CD14-positive monocyte (primary cell): Measurements from ENCODE around the gene PCGF5. TPM values are rescaled to one million over a fixed set of nuclear protein-coding genes. Genes with fewer than 3 reads are reported as not detected.

ENCODE experiments used
- DNase-seq, 3 donors: peaks; one replicate each; pipeline ENCODE4 v3.0.0-alpha.2; 2011 to 2022
- H2AFZ ChIP-seq: 2 replicates; pipeline ENCODE4 v1.6.0; 2012; ENCODE audit warnings: mild to moderate bottlenecking, low read depth, low read length, inconsistent platforms; ENCODE audit not compliant: insufficient read depth, poor library complexity, severe bottlenecking
- H3K27ac ChIP-seq, 2 donors: 1 replicate in 1 of 2; 2 replicates in 1 of 2; pipeline ENCODE4 v1.5.1; 2012 to 2013; ENCODE audit warnings: low read length in 2 of 2, control low read depth in 1 of 2, inconsistent platforms in 1 of 2, low read depth in 1 of 2, mild to moderate bottlenecking in 1 of 2
- H3K27me3 ChIP-seq, 2 donors: one replicate each; pipeline versions ENCODE4 v1.6.0 to v1.6.1; 2011 to 2013; ENCODE audit warnings: low read length in 2 of 2; ENCODE audit not compliant: control insufficient read depth in 2 of 2, insufficient read depth in 2 of 2
- H3K36me3 ChIP-seq, 2 donors: replicated peaks in 1 of 2; 1 replicate in 1 of 2; 2 replicates in 1 of 2; pipeline versions ENCODE4 v1.5.1 to v1.6.1; 2012 to 2013; ENCODE audit warnings: low read length in 2 of 2, control low read depth in 1 of 2, inconsistent platforms in 1 of 2, mild to moderate bottlenecking in 1 of 2; ENCODE audit not compliant: insufficient read depth in 2 of 2, control insufficient read depth in 1 of 2
- H3K4me1 ChIP-seq, 2 donors: 1 replicate in 1 of 2; 2 replicates in 1 of 2; pipeline versions ENCODE4 v1.5.1 to v1.6.1; 2012 to 2013; ENCODE audit warnings: low read length in 2 of 2, control low read depth in 1 of 2, inconsistent platforms in 1 of 2, mild to moderate bottlenecking in 1 of 2, moderate library complexity in 1 of 2; ENCODE audit not compliant: insufficient read depth in 2 of 2, control insufficient read depth in 1 of 2
- H3K4me2 ChIP-seq: replicated peaks from 2 replicates; pipeline ENCODE3; 2012; ENCODE audit warnings: low read length, moderate library complexity, mild to moderate bottlenecking; ENCODE audit not compliant: poor library complexity, severe bottlenecking; ENCODE audit errors: extremely low read depth
- H3K4me3 ChIP-seq, 3 experiments: fragments of 200-600 bp in 1 of 3; sonication (generic) in 1 of 3; replicated peaks in 1 of 3; 1 replicate in 2 of 3; 2 replicates in 1 of 3; pipeline ENCODE4 v1.5.1; 2011 to 2013; ENCODE audit warnings: low read length in 3 of 3, mild to moderate bottlenecking in 3 of 3, control low read depth in 2 of 3, low read depth in 2 of 3, inconsistent platforms in 1 of 3, moderate library complexity in 1 of 3
- H3K79me2 ChIP-seq: 2 replicates; pipeline ENCODE4 v1.6.0; 2012; ENCODE audit warnings: mild to moderate bottlenecking, control low read depth, inconsistent platforms, low read length, moderate library complexity; ENCODE audit not compliant: insufficient read depth
- H3K9ac ChIP-seq: 2 replicates; pipeline ENCODE4 v1.6.0; 2017; ENCODE audit warnings: low read length, mild to moderate bottlenecking; ENCODE audit not compliant: insufficient read depth, poor library complexity, severe bottlenecking
- H3K9me3 ChIP-seq, 2 donors: replicated peaks in 1 of 2; 1 replicate in 1 of 2; 2 replicates in 1 of 2; pipeline versions ENCODE4 v1.5.1 to v1.6.1; 2012 to 2013; ENCODE audit warnings: low read length in 2 of 2, control low read depth in 1 of 2; ENCODE audit not compliant: control insufficient read depth in 1 of 2, insufficient read depth in 1 of 2
- H4K20me1 ChIP-seq: 2 replicates; pipeline ENCODE4 v1.6.0; 2012; ENCODE audit warnings: mild to moderate bottlenecking, low read length, control low read depth, moderate library complexity; ENCODE audit not compliant: insufficient read depth
- H3K27ac Mint-ChIP-seq, 7 donors: one replicate each; pipeline ENCODE4 v1.8.0; 2020; ENCODE audit warnings: mild to moderate bottlenecking in 7 of 7, mixed read lengths in 7 of 7, moderate library complexity in 6 of 7, inconsistent platforms in 2 of 7
- H3K27me3 Mint-ChIP-seq, 3 donors: one replicate each; pipeline ENCODE4 v1.8.0; 2021 to 2022; ENCODE audit warnings: low read depth in 3 of 3, mild to moderate bottlenecking in 3 of 3, mixed read lengths in 3 of 3, moderate library complexity in 3 of 3, inconsistent platforms in 1 of 3
- H3K36me3 Mint-ChIP-seq, 2 donors: one replicate each; pipeline ENCODE4 v1.8.0; 2020; ENCODE audit warnings: mixed read lengths in 2 of 2, inconsistent platforms in 1 of 2, mild to moderate bottlenecking in 1 of 2
- H3K4me1 Mint-ChIP-seq: one replicate; pipeline ENCODE4 v1.8.0; 2020; ENCODE audit warnings: mild to moderate bottlenecking, mixed read lengths
- H3K4me3 Mint-ChIP-seq, 2 donors: one replicate each; pipeline ENCODE4 v1.8.0; 2020; ENCODE audit warnings: mild to moderate bottlenecking in 2 of 2, mixed read lengths in 2 of 2, moderate library complexity in 1 of 2
- H3K9me3 Mint-ChIP-seq, 7 donors: one replicate each; pipeline ENCODE4 v1.8.0; 2020 to 2022; ENCODE audit warnings: mixed read lengths in 7 of 7, mild to moderate bottlenecking in 6 of 7, moderate library complexity in 6 of 7, inconsistent platforms in 2 of 7
- WGBS: methylation state at CpG from one replicate; pipeline ENCODE4 v1.1.5; 2013; ENCODE audit warnings: missing lambda C conversion rate; ENCODE audit not compliant: insufficient coverage; 5-methylcytosine and 5-hydroxymethylcytosine counted together
- intact Hi-C, 2 donors: fragments of 100-400 bp; cut with micrococcal nuclease; formaldehyde crosslinking; loops; one replicate each; pipeline versions ENCODE4 v1.15.0 to v1.15.1; 2023
- polyA plus RNA-seq, 3 donors: library from polyadenylated mRNA; depleted of rRNA in 1 of 3; unstranded in 2 of 3; stranded (reverse) in 1 of 3; fragments of 300-500 nt in 2 of 3; fragments of >200 nt in 1 of 3; fragmentation: Illumina TruSeq in 2 of 3; gene quantifications; 1 replicate in 2 of 3; 2 replicates in 1 of 3; pipeline ENCODE4 v1.2.3, GENCODE V29; 2012 to 2021
- TF ChIP-seq, protein P1 (sequence below): fragments of 200-600 bp; IDR thresholded peaks from one replicate; pipeline ENCODE4 v1.8.0; 2022; ENCODE audit warnings: antibody characterized with exemption, mild to moderate bottlenecking

PCGF5 gene
- polyA plus RNA-seq, 3 donors, result 55.2 to 80.3 (median 58.7) TPM

GRCh38 chr10:91190876-91191583 is 29.4 kb upstream of the PCGF5 start:
- Mint-ChIP-seq H3K9me3 (peaks cover 0 to 2% (median 0%) of the 10 kb centered on the region in 7 donors), H3K27me3 (no peaks in the 10 kb centered on the region), H3K4me1 (peaks cover 21% of the 10 kb centered on the region), H3K27ac (peak overlapping the region; percentile 19 to 81 (median 56)), H3K4me3 (no peak overlapping the region), H3K36me3 (peaks cover 0 to 3% of the 10 kb centered on the region in 2 donors)
- H3K4me3 ChIP-seq, result no peak overlapping the region
- peak overlapping the region in 1 of 2 donors; percentile 55 for H3K27ac ChIP-seq
- H3K4me2 ChIP-seq, result no peak overlapping the region
- H2AFZ ChIP-seq, result no peak overlapping the region
- no peak overlapping the region for H3K9ac ChIP-seq
- no peaks in the 10 kb centered on the region for H3K36me3 ChIP-seq
- H3K4me1 ChIP-seq, result peaks cover 6 to 11% of the 10 kb centered on the region in 2 donors
- H3K9me3 ChIP-seq, result no peaks in the 10 kb centered on the region
- intact Hi-C loops, result no loop called here
- peak; percentile 58 to 77 (median 68) for DNase-seq
- no peaks in the 10 kb centered on the region for H3K79me2 ChIP-seq
- WGBS, result 80% methylated on average over 1 of the region's 2 CpGs
- no peaks in the 10 kb centered on the region for H4K20me1 ChIP-seq
- H3K27me3 ChIP-seq, result no peaks in the 10 kb centered on the region
- TF ChIP-seq, protein P1, sequence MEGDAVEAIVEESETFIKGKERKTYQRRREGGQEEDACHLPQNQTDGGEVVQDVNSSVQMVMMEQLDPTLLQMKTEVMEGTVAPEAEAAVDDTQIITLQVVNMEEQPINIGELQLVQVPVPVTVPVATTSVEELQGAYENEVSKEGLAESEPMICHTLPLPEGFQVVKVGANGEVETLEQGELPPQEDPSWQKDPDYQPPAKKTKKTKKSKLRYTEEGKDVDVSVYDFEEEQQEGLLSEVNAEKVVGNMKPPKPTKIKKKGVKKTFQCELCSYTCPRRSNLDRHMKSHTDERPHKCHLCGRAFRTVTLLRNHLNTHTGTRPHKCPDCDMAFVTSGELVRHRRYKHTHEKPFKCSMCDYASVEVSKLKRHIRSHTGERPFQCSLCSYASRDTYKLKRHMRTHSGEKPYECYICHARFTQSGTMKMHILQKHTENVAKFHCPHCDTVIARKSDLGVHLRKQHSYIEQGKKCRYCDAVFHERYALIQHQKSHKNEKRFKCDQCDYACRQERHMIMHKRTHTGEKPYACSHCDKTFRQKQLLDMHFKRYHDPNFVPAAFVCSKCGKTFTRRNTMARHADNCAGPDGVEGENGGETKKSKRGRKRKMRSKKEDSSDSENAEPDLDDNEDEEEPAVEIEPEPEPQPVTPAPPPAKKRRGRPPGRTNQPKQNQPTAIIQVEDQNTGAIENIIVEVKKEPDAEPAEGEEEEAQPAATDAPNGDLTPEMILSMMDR, result no peak

GRCh38 chr10:91191584-91191919 is 28.9 kb upstream of the PCGF5 start:
- H3K27me3 Mint-ChIP-seq, result no peaks in the 10 kb centered on the region
- H3K4me1 ChIP-seq, result peaks cover 6 to 11% of the 10 kb centered on the region in 2 donors
- H4K20me1 ChIP-seq, result no peaks in the 10 kb centered on the region
- H2AFZ ChIP-seq, result no peak overlapping the region
- peak overlapping the region in 1 of 7 donors; percentile 61 for H3K27ac Mint-ChIP-seq
- H3K4me2 ChIP-seq, result no peak overlapping the region
- H3K9me3 Mint-ChIP-seq, result peaks cover 0 to 2% (median 0%) of the 10 kb centered on the region in 7 donors
- no peaks in the 10 kb centered on the region for H3K9me3 ChIP-seq
- H3K36me3 Mint-ChIP-seq, result peaks cover 0 to 3% of the 10 kb centered on the region in 2 donors
- H3K27me3 ChIP-seq, result no peaks in the 10 kb centered on the region
- peak overlapping the region in 1 of 2 donors; percentile 55 for H3K27ac ChIP-seq
- H3K36me3 ChIP-seq, result no peaks in the 10 kb centered on the region
- H3K4me1 Mint-ChIP-seq, result peaks cover 21% of the 10 kb centered on the region
- intact Hi-C loops, result no loop called here
- no peak overlapping the region for H3K4me3 Mint-ChIP-seq
- no peak overlapping the region for H3K4me3 ChIP-seq
- H3K9ac ChIP-seq, result no peak overlapping the region
- TF ChIP-seq, protein P1, result no peak
- DNase-seq, result no peak
- no peaks in the 10 kb centered on the region for H3K79me2 ChIP-seq
